ENCODE measurements around the gene ATG3. TPM values are rescaled to one million over a fixed set of nuclear protein-coding genes. Genes with fewer than 3 reads are reported as not detected.

Gene ATG3
- total and polyA plus RNA-seq, 2 experiments from 2014 or later = 68.1 to 93.9 TPM

GRCh38 chr3:112604536-112604935, 42.8 kb upstream of the ATG3 start:
- H3K4me3 ChIP-seq = no peak overlapping the region
- DNase-seq (ENCODE audit: low spot score) (no peak), ATAC-seq (no peak)
- H3K27ac Mint-ChIP-seq = no peak overlapping the region
- no peaks in the 10 kb centered on the region for H3K79me2 ChIP-seq (replicated peaks; ENCODE audit: insufficient read depth)
- no peak overlapping the region for H2AFZ ChIP-seq
- H3F3A ChIP-seq (replicated peaks; ENCODE audit: low read depth) = no peaks in the 10 kb centered on the region
- no peak overlapping the region for H3K4me2 ChIP-seq
- TF ChIP-seq ZNF462 (CRISPR knock-in tag; IDR thresholded peaks at IDR 0.05) (no peak), JUNB (IDR thresholded peaks at IDR 0.05; ENCODE audit: unreplicated experiment) (no peak), CREB1 (CRISPR knock-in tag; IDR thresholded peaks at IDR 0.05; ENCODE audit: low read depth) (no peak), POLR2AphosphoS5 (IDR thresholded peaks at IDR 0.05; ENCODE audit: low read depth) (no peak), ZNF331 (CRISPR knock-in tag; IDR thresholded peaks at IDR 0.05; ENCODE audit: low read depth) (no peak), REST (IDR thresholded peaks at IDR 0.05; ENCODE audit: unreplicated experiment) (no peak), NANOG (IDR thresholded peaks at IDR 0.05; ENCODE audit: borderline replicate concordance) (no peak), EZH2phosphoT487 (IDR thresholded peaks at IDR 0.05; ENCODE audit: unreplicated experiment) (no peak), STAT1 (IDR thresholded peaks at IDR 0.05; ENCODE audit: unreplicated experiment) (no peak), CTCF (conservative IDR thresholded peaks at IDR 0.05; ENCODE audit: low read depth in 2 of 2) (no peak), ZNF114 (CRISPR knock-in tag; IDR thresholded peaks at IDR 0.05) (no peak), EZH2 (IDR thresholded peaks at IDR 0.05; ENCODE audit: low read depth, unreplicated experiment) (no peak), ETS1 (IDR thresholded peaks at IDR 0.05) (no peak)
- H3K27ac ChIP-seq (ENCODE audit: low read depth) = no peak overlapping the region
- H3K9me2 ChIP-seq (ENCODE audit: insufficient read depth) = no peaks in the 10 kb centered on the region
- no peaks in the 10 kb centered on the region; the same call in 2 of the 3 replicates for H3K4me1 Mint-ChIP-seq
- H3K9me3 Mint-ChIP-seq = no peaks in the 10 kb centered on the region
- no peaks in the 10 kb centered on the region for H3K36me3 Mint-ChIP-seq (ENCODE audit: low read depth)
- no peak overlapping the region for H3K4me3 Mint-ChIP-seq
- H3K27me3 ChIP-seq (ENCODE audit: insufficient read depth) = no peaks in the 10 kb centered on the region
- H3K36me3 ChIP-seq (ENCODE audit: insufficient read depth) = no peaks in the 10 kb centered on the region
- H4K20me1 ChIP-seq (replicated peaks; ENCODE audit: insufficient read depth) = no peaks in the 10 kb centered on the region
- H3K4me1 ChIP-seq (ENCODE audit: insufficient read depth) = no peaks in the 10 kb centered on the region
- H3K27me3 Mint-ChIP-seq (ENCODE audit: insufficient read depth, low read depth, poor library complexity) = peaks cover 5% of the 10 kb centered on the region

All from GM23338 (cell line).